SH-SY5Y (cell line): Measurements from ENCODE around the gene DAB2IP.

Source experiments
- GATA2 ChIP-seq: IDR thresholded peaks from 2 replicates; pipeline ENCODE4 v1.6.1; 2011; ENCODE audit warnings: mild to moderate bottlenecking, low read depth, low read length
- GATA3 ChIP-seq: IDR thresholded peaks from 2 replicates; pipeline ENCODE4 v1.6.1; 2011; ENCODE audit warnings: low read depth, mild to moderate bottlenecking, low read length, moderate library complexity

DNA sequence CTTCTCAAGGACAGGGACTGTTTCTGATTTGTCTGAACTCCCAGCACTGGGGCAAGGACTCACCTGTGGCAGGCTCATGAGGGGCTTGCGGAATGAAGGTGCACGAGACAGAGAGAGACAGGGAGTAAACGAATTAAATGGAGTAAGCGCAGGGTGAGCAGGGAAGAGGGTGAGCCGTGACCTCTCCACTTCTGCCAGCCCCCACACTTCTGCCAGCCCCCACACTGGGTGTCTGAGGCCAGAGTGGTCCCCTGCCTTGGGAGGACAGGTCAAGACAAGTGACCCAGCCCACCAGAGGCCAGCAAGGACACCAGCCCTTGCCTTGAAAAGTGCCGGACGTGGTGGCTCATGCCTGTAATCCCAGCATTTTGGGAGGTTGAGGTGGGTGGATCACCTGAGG is 37.2 kb downstream of the DAB2IP start:
- TF ChIP-seq GATA2 (no peak), GATA3 (no peak)
